Kidney (tissue), 14 donors: ENCODE results near the gene CD248. TPM values are rescaled to one million over a fixed set of nuclear protein-coding genes. Genes with fewer than 3 reads are reported as not detected.

ENCODE experiments used
- DNase-seq, 5 donors: peaks; one replicate each; pipeline ENCODE4 v3.0.0-alpha.2; 2013 to 2020
- FAIRE-seq: peaks from 2 replicates; lab custom pipeline; 2012; peaks lifted over from hg19 to GRCh38; lab: Jason Lieb, UNC
- H3K27ac ChIP-seq, 2 donors: one replicate each; pipeline ENCODE4 v1.7.0; 2013; ENCODE audit warnings: low read depth in 2 of 2, low read length in 2 of 2, inconsistent platforms in 1 of 2
- H3K27me3 ChIP-seq: one replicate; pipeline ENCODE4 v1.7.1; 2013; ENCODE audit warnings: low read length, inconsistent platforms; ENCODE audit not compliant: control insufficient read depth, insufficient read depth
- H3K36me3 ChIP-seq, 3 donors: one replicate each; pipeline versions ENCODE4 v1.7.0 to v1.7.1; 2013; ENCODE audit warnings: low read length in 3 of 3, control low read depth in 1 of 3, inconsistent platforms in 1 of 3; ENCODE audit not compliant: insufficient read depth in 3 of 3, control insufficient read depth in 2 of 3
- H3K4me1 ChIP-seq, 3 donors: one replicate each; pipeline versions ENCODE4 v1.7.0 to v1.7.1; 2013; ENCODE audit warnings: low read length in 3 of 3, inconsistent platforms in 1 of 3, low read depth in 1 of 3; ENCODE audit not compliant: control insufficient read depth in 2 of 3, insufficient read depth in 2 of 3
- H3K4me3 ChIP-seq, 3 donors: one replicate each; pipeline versions ENCODE4 v1.7.0 to v1.8.1; 2013; ENCODE audit warnings: low read length in 3 of 3, control low read depth in 1 of 3, inconsistent platforms in 1 of 3
- H3K9ac ChIP-seq, 3 donors: one replicate each; pipeline versions ENCODE4 v1.7.0 to v1.7.1; 2013; ENCODE audit warnings: low read length in 3 of 3, control low read depth in 1 of 3, inconsistent platforms in 1 of 3
- H3K9me3 ChIP-seq, 3 donors: one replicate each; pipeline versions ENCODE4 v1.7.0 to v1.7.1; 2013; ENCODE audit warnings: low read length in 3 of 3, control low read depth in 1 of 3, inconsistent platforms in 1 of 3; ENCODE audit not compliant: control insufficient read depth in 2 of 3, insufficient read depth in 1 of 3
- CTCF ChIP-seq: IDR thresholded peaks from 3 replicates; pipeline ENCODE4 v1.5.1; 2012; ENCODE audit warnings: mild to moderate bottlenecking, moderate library complexity, borderline replicate concordance; ENCODE audit not compliant: insufficient read depth; ENCODE audit errors: extremely low read depth
- intact Hi-C: fragments of 100-400 bp; cut with DNase I; formaldehyde crosslinking; loops from one replicate; pipeline ENCODE4 v1.11.1; 2022
- polyA plus RNA-seq: library from polyadenylated mRNA; stranded (reverse); fragments of 350-450 nt; fragmentation: Illumina TruSeq; extraction: RNeasy Lipid Tissue Mini Kit (QIAGEN cat#74804); gene quantifications from one replicate; pipeline ENCODE4 v1.2.3, GENCODE V29; 2014; ENCODE audit warnings: low read depth, low replicate concordance; ENCODE audit not compliant: insufficient read depth
- total RNA-seq: library from RNA; stranded (reverse); fragmentation: NEBNext Ultra II Directional; extraction: Animal tissue kit (Norgen Biotek cat#: 25700); gene quantifications from one replicate; pipeline ENCODE4 v1.2.1, GENCODE V29; 2021
- donor health status: control.
- donor health status: control.
- donor health status: control.
- donor health status: control.
- donor health status: control.
- donor health status: DM: yes; HTN: yes; CAD: no.
- donor health status: Normal renal cell carcinoma (clear cell type).

CD248 gene
- total and polyA plus RNA-seq, 2 donors from 2014 or later: 14.8 to 22.9 TPM

- Histone ChIP-seq H3K9ac (peak overlapping the region; percentile 42 to 97 (median 68)), H3K27me3 (no peaks in the 10 kb centered on the region), H3K36me3 (peaks cover 6 to 9% (median 9%) of the 10 kb centered on the region in 3 donors), H3K4me1 (peaks cover 0 to 13% (median 6%) of the 10 kb centered on the region in 3 donors), H3K4me3 (peak overlapping the region; percentile 69 to 92 (median 85)), H3K9me3 (no peaks in the 10 kb centered on the region), H3K27ac (peak overlapping the region; percentile 98 to 99)
- FAIRE-seq: no peak
- DNase-seq: peak; percentile 92 to 98 (median 96)
- no peak for TF ChIP-seq CTCF
- intact Hi-C loops: no loop called here
Observed at GRCh38 chr11:66267379-66268243, 49.2 kb downstream of the CD248 start.

GRCh38 chr11:66267039-66267378 is 49.8 kb downstream of the CD248 start:
- Histone ChIP-seq H3K27me3 (no peaks in the 10 kb centered on the region), H3K9ac (peak overlapping the region; percentile 17 to 51 (median 18)), H3K27ac (peak overlapping the region; percentile 32 to 99), H3K36me3 (peaks cover 2 to 9% (median 3%) of the 10 kb centered on the region in 3 donors), H3K9me3 (no peaks in the 10 kb centered on the region), H3K4me1 (peaks cover 0 to 13% (median 6%) of the 10 kb centered on the region in 3 donors), H3K4me3 (peak overlapping the region; percentile 60 to 92 (median 65))
- TF ChIP-seq CTCF: no peak
- no peak for FAIRE-seq
- DNase-seq: no peak
- intact Hi-C loops: no loop called here

- no peaks in the 10 kb centered on the region for H3K9me3 ChIP-seq
- H3K9ac ChIP-seq: peak overlapping the region in 1 of 3 donors; percentile 51
- FAIRE-seq (no peak), DNase-seq (peak in 2 of 5 donors; percentile 81 to 88)
- peak overlapping the region in 1 of 3 donors; percentile 92 for H3K4me3 ChIP-seq
- peaks cover 0 to 7% (median 2%) of the 10 kb centered on the region in 3 donors for H3K36me3 ChIP-seq
- intact Hi-C loops: no loop called here
- no peaks in the 10 kb centered on the region for H3K27me3 ChIP-seq
- peak overlapping the region in 1 of 2 donors; percentile 32 for H3K27ac ChIP-seq
- H3K4me1 ChIP-seq: peaks cover 0 to 13% (median 6%) of the 10 kb centered on the region in 3 donors
- TF ChIP-seq CTCF: no peak
Observed at GRCh38 chr11:66266378-66267038, 50.3 kb downstream of the CD248 start.
